Inflammatory macrophage treated with lipopolysaccharide for 4 hours (primary cell): ENCODE results near the gene SEPTIN6.
"Not testable (repeated sequence)": the region's sequence is repeated elsewhere in the genome, so short reads cannot be mapped to it uniquely, and the experiment has no call there.

Experiments used
- DNase-seq: peaks from one replicate; pipeline ENCODE4 v3.0.0-alpha.2; 2020

The SEPTIN6 gene

DNA sequence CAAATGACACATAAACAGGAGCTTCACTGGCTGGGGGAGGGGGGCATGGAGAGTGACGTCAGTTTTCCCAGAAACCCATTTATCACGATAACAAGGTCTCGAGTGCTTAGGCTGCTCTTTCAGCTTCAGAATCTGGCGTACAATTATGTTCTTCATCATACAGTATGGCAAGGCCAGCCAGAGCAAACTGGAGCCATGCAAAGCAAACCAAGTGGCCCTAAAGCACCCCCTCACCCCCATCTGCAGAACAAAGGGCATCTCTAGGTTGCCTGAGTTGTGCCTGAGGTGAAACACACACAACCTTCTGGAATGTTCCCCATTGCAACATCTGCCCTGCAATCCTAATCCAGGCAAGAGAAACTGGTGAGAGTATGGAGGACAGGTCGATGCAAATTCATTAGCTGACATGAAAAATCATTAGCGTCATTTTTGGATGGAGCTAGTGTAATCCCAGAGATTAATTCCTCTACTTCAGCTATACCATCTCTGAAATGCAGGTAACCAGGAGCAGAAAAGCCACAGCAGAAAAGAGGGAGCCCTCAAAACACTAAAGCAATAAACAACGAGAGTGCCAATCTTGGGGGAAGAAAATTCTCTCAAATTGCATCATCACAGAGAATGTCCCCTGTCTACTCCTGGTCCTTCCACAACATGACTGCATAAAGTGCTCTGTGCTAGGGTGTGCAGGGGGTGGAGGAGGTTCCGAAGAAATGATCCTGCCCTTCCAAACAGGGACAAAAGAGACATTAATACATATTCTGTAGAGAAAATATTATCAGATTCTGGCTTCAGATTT is 1.8 kb downstream of the SEPTIN6 start:
- peak; percentile 56 for DNase-seq

DNA sequence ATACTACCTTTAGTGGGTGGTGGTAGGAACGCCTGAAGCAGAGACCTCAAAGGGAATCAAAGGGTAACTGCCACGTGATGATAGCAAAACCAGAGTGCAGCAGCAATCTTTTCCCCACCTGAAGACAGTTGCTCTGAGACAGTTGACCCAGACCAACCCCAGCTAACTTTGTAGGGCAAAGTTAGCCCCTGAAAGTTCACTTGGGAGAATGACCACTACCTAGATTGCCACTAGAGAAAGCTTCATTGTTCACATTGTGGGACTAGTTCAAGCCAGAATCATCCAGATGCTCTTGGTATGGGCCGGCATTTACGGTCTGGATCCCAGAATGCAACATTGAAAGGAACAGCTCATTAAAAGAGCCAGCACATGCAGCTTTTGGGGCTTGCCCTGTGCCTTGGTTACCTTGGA is 4.1 kb downstream of the SEPTIN6 start:
- no peak for DNase-seq

DNA sequence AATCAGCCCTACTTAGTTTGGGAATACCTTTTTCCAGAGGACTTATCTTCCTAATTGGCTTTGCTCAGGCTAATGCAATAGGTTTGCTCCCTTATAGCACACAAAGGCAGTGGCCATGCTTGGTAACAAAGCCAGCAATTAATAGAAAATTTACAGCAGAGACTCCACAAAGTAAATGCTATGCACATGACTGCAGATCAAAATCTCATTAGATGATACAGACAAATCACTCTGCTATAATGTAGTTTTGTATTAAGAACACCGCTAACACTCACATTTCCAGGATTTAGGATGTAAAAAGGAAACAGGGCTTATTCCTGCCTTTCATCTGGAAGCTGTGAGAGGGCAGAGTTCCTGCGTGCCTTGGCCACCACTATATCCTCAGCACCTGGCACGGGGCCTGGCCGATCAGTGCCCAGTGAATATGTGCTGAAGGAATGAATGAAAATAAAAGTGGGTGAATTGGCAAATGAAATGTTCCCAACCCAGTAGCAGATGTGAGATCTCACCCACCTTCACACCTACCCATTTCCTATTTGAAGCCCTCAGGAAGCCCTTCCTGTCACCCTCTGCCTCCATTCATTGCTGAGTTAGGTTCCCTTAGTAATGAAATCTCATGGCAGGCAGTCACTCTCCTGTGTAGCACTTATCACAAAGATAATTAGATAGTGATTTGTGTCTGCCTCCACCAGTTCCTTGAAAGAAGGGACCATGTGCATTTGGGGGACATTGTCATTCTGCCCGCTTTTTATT is 5.1 kb downstream of the SEPTIN6 start:
- no peak for DNase-seq

DNA sequence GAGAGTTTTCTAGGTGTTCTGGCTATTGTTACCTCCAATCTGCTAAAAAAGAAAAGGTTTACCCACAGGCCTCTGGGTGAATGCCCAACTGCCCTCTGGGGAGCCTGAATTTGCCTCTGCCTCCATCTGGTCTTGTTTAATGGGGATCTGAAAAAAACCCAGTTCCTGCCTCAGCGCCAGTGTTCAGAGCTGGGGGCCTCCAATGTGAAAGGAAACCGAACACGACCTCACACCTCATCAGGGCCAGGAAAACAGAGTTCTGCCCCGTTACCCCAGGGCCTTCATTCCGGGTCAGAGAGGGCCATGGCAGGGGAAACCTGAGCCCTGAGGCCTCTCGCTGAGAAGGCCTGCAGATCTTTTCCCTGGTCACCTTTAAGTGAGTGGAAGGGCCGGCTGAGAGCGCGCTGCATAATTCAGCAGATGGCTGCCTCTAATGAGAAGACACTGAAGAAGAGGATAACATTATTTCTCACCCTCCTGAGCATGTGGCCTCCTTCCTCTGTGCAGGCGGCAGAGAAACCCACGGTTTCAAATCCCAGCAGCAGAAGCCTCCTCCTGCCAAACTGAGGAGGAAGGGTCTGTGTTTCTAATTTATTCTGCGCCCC is 6.8 kb downstream of the SEPTIN6 start:
- no peak for DNase-seq

DNA sequence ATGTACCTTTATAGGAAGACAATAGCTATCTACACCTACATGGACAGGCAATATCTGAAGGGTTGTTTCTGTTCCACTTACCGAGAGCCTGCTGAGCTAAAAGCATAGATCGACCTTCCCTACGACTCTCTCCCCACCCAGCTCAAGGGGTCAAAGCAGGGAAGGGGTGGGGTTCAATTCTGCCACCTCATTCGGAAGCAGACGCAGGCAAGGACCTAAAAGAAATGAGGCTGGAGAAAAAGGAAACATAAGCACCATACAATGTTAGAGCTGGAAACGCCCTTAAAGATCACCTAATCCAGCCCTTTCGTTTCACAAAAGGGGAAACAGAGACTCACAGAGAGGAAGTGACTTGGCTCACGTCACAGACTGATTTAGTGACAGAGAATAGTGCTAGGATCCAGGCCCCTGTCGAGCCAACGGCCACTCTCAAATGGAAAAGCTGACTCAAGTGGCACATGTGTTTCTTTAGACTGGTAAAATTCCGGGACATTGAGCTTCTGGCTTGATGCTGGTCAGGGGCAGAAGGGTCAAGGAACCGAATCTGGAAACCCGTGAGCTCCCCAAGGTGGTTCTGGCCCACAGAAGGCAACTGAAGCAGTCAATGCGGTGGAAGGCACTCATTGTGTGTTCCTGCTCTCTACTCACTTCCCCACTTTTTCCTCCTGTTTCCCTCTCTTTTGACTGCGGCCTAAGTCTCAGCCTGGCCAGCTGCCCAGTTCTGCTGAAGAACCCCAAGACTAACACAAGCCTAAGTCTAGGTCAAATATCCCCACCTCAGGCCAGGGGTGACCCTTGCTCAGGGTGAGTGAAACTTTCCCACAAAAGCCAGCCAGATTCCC is 7.5 kb downstream of the SEPTIN6 start:
- peak; percentile 91 for DNase-seq

DNA sequence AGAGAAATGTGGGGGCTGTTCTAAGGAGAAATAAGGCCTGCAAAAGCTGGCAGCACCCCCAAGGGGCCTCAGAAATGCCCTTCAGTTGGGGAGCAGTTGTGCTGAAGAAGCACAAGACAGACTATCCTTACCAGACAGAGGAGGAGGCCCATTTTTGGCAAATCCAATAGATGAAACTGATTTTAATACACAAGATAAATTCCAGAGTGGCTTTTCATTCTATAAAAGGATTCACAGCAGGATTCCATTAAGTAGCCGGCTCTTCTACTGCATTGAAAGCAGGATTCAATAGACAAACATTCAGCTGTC is 8.1 kb downstream of the SEPTIN6 start:
- DNase-seq = no peak

DNA sequence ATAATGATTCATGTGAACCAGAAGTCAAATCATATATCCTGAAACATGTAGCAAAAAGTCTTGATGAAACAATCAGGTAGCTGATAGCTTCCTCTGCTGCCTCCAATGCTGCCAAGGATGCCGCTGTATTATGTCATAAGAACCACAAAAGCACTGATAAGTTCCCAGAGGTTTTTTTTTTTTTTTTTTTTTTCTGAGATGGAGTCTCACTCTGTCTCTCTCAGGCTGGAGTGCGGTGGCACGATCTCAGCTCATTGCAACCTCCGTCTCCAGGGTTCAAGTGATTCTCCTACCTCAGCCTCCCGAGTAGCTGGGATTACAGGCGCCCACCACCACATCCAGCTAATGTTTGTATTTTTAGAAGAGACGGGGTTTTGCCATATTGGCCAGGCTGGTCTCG is 8.7 kb downstream of the SEPTIN6 start:
- not testable (repeated sequence) for DNase-seq

DNA sequence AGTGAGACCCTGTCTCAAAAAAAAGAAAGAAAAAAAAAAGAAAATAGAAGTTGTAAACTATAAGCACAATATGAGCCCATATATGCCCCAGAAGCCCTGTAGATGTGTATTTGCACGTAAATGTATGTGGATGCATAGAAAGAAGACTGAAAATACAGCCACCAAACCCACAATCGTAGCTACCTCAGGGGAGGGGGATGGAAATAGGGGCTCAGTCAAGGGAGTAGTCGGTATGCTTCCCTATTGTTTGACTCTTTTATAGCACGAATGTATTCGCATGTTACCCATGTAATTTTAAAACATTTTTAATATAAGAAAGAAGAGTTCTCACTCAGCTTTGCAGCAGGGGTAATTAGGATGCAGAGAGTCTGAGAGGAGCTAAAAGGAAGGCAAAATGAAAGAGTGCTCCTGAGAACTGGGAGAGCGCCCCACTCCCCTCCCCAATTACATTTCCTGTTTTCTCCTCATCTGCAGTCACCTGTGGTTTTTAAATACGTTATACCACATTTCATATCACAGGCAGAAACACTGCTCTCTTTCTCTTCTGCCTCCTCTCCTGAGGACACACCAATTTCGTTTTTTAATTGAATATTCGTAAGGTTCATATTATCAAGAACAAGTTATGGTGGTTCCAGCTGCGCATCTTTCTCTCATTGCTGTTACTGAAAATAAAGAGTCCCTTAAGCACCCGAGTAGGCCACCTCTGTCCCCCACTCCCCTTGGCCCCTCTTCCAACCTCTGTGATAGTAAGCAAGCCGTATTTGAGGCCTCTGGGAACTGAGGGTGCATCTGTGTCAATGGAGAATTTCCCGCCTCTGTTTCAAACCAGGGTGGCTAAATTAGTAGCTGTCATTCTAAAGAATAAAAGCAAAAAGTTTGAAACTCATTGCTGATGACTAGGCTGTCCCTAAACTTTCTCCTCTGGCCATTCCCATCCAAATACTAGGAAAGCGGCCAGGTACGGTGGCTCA is 10.7 kb downstream of the SEPTIN6 start:
- no peak for DNase-seq

DNA sequence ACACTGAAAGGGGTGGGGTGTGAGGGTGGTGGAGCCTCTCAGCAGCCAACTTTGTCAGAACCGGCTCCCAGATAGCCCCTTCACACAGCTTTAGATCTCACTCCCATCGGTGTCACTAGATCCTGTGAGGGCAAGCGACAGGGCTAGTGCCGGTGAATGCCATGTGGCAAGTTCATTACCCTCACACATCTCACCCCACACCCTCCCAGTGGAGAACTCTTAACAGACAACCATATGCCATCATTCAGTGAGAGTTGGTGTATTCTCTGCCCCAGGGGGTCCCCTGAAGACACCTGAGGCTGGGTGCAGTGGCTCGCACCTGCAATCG is 15.3 kb downstream of the SEPTIN6 start:
- no peak for DNase-seq

DNA sequence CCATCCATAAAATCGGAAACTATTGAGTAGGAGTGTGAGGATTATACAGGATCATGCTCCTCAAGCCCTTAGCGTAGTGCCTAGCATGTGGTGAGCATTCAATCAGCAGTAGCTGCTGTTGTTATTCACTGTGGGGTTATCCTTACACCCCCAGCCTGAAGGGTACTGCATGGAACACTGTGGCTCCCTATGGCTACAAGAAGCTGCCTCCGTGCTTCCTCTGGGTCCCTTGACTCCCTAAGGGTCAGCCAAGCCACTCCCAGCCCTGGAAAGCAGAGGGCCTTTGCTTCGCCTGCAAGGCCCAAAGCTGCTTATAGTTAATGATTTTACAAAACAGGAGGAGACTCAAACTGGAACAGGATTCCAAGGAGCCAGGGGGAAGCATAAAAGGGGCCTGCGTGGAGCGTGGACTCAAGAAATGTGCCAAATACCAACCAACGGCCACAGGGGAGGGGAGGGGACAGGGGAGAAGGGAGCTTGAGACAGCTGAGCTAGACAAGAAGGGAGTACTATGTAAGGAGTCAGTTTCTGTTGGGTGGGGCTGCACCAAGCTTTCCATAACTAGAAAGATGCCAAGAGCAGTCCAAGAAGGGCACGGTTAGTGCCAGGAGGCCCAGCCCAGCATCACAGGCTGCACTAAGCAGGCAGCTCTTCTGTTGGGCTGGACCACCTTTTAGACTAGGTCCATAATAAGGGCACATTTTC is 15.9 kb downstream of the SEPTIN6 start:
- no peak for DNase-seq

DNA sequence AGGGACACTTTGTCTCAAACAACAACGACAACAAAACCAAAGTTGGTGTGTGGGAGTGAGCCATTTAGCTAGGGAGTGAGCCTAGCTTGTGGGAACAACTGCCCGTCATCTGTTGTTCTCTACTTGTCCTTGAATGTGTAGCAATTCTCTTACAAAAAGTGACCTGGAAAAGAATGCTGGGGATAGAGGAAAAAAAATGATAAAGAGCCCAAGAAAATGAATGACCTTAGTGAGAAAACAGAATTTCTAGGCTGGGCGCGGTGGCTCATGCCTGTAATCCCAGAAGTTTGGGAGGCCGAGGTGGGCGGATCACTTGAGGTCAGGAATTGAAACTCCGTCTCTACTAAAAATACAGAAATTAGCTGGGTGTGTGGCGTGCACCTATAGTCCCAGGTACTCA is 19.6 kb downstream of the SEPTIN6 start:
- no peak for DNase-seq

DNA sequence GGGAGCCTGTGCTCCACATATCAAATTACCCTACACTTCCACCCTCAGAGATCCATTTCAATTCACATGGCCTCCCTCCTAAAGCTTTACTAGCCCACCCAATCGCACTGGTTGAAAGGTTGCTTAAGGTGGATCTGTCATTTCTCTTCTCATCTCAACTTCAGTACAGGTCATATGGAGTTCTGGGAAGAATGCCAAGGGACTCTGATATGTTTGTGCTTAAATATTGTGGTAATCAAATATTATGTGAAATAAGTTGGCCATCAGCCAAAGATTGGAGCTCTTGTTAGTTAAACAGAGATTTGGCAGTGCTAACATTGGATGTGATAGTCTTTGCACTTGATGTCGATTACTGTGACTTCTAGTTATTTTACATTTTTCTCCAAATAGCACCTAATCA is 20.5 kb downstream of the SEPTIN6 start:
- no peak for DNase-seq

DNA sequence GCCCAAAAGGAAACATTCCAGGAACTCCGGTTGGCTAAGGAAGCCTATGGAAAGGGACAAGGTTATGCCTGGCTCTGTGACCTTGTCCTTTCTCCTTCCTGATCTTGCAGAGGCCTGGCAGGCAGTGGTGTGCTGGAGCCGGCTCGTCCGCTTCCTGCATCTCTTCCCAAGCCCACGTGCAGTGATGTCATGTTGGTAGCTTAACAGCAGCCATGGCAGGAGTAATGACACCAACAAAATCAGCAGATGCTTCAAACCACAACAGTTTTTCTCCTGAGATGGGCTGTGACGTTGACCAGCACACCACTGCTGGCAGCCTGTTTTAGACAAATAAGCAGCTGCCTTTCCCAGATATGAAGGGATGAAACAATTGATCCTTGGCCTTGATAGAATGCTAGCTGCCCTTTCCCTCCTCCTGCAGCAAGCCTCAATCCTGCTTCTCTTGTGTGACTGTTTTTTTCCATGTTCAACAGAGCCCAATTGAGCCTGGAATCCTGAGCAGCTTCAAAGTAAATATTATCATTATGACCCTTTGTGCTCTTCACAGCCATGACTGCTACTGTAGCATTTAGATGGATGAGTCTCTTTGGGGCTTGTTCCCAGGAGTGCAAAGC is 23.4 kb downstream of the SEPTIN6 start:
- DNase-seq = no peak

DNA sequence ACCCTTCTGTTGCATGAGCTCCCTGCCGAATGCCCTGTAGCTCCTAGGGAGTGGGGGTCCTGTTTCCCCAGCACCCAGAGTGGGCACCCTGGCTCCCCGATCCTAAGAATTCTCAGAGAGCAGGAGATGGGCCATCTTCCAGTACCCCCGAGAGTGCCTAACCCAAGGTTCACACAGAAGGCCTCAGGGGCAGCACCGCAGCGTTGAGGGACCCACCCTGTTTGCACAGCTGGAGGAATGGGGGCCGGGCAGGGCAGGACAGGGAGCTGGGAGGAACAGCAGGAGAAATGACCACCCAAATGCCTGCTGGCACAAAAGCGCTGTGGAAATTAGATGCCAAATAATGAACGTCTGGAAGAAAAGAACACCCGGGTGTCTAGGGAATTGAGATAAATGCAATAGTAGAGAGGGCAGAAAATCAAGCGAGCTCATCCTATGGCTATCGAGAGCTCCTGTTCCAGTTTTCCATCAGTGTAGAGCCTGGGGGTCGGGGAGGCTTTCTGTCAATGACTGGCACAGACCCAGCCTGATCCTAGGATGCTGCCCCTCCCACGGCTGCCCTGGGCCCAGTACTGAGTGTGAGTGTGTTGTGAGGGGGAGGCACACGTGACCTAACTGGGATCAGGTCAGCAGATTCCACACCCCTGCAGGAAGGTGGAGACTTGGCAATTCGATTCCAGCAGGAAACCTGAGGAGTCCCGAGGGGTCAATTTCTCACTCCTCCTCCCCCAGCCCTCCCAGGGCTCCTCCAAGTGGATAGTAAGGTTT is 25.7 kb downstream of the SEPTIN6 start:
- DNase-seq = no peak

DNA sequence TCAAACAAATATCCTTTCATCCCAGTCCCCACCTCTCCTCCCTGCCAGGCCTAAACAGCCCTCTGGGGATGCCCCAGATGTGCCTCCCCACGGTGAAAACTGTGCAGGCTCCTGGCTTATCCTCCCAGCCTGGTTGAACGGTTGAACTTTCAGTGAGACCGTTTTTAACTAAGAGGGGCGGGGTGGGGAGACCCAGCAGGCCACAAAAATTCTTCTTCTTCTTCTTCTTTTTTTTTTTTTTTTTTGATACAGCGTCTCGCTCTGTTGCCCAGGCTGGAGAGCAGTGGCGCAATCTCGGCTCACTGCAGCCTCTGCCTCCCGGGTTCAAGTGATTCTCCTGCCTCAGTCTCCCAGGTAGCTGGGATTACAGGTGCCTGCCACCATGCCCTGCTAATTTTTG is 28.1 kb downstream of the SEPTIN6 start:
- not testable (repeated sequence) for DNase-seq

DNA sequence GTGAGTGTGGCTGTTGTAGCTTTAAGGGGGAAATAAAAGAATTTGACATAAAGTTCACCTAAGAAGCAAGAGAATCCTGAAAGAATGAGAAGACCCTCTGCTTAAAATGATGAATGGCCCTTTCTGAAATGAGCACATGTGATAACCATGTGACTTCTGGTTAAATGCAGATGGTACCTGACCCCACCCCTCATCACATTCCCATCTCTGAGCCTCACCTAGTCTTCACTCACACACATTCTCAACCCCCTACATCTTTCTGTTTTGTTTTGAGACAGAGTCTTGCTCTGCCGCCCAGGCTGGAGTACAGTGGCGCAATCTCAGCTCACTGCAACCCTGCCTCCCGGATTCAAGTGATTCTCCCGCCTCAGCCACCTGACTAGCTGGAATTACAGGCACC is 31.5 kb downstream of the SEPTIN6 start:
- DNase-seq = no peak

DNA sequence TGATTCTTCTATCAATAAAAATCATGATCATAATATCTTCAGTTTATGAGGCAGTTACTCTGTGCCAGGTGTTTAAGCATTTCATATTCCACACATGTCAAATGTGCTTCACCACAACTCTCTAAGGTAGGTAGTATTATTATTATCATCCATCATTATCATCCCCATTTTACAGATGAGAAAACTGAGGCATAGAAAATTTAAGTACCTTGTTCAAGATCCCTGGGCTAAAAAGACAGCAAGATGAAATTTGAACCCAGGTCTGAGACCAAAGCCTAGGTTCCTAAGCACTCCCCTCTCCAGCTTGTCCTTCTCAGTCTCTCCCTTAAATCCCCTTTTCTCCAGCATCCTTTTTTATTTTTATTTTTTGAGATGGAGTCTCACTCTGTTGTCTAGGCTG is 33.4 kb downstream of the SEPTIN6 start:
- no peak for DNase-seq

DNA sequence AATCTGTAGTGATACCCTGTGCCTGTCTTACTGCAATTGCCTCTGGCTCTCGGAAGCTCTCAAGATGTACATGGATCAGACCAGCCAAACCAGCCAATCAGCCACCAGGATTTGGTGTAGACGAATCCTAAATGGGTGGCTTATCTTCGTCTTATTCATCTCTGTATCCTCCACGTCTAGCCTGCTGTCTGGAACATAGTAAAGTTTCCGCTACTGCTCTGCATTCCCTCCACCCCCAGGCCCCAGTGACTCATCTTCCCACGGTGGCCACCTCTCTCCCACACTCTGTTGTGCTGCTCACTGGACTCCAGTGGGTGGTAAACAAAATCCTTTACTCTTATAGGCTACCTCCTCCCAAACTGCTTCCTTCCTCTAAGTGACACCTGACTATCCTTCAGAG is 37.8 kb downstream of the SEPTIN6 start:
- peak; percentile 63 for DNase-seq

DNA sequence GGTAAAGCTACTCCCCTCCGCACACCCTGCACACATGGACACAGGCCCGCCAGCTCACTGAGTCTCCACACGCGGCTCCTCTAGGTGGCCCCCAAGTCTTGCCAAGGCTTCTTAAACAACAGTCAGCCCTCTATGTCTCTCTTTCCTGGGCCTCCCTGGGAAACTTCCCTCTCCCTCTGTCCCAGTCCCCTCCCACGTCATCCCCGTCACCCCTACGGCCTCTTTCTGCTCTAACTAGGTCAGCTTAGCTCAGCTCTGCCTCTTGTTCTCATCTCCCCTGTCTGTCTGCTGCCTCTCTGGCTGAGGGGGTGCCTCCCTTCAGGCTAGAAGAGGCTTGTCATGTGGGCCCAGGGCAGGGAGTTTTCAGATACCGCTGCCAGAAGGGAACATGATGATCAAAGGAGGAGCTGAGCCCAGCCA is 38.8 kb downstream of the SEPTIN6 start:
- DNase-seq = peak; percentile 55

DNA sequence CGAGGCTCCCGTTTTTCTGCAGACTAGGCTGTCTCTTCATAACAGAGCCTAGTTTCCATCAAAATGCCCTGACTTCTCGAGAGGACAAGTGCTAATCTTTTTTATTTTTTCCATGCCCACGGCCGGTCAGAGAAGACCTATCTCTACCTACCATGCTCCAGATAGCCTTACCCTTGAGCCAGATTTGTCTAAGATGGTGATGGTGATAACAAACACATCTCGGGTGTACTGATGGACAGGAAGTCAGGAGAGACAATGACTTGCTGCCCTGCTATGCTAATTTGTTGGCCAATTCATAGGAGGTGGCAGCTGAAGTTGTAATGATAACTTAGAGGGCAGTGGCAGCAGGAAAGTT is 44.6 kb downstream of the SEPTIN6 start:
- no peak for DNase-seq
